HG03354 (cell line): ENCODE data around the gene SORBS1.
"Not testable (repeated sequence)": the region's sequence is repeated elsewhere in the genome, so short reads cannot be mapped to it uniquely, and the experiment has no call there.

Experiments used
- ATAC-seq: cut with Tn5 transposase; IDR thresholded peaks from one replicate; pipeline ENCODE4 v1.9.1; 2021; ENCODE audit warnings: mild to moderate bottlenecking; ENCODE audit not compliant: unreplicated experiment, poor library complexity, severe bottlenecking

Gene SORBS1

DNA sequence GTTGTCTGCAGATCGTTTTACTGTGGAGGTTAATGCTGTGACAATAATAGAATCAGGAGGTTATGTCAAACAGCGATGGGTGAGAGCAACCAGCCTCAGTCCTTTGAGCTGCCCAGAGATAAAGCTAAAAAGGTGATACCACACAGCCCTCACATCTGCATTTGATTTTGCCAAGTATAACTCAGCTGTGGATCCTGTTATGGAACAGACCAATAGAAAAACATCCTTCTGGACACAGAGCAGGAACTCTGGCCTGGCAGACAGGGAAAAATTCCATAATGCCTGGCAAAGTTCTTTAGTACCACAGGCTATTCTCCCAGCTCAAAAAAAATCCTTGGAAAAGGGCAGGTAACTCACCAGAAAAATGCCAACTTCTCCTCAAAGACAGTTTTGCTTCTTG is 183.2 kb downstream of the SORBS1 start:
- ATAC-seq: no peak

DNA sequence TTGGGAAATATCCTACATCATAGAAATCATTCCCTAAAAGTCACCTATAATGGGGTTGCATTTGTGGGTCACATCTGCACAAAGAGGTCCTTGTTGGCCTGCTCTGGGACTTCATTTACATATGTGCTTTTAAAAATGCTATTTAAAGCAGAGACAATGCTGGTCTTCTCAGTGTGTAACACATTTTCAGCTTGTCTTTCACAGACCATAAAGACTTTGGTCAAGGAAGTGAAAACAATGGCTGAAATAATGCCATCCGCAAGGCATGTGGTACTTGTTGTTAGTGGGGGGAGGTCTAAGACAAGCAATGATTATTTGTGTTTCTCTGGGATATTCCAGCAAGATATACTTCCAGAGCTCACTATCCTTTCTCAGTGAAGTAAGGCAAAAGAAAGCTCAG is 185.8 kb downstream of the SORBS1 start:
- no peak for ATAC-seq

DNA sequence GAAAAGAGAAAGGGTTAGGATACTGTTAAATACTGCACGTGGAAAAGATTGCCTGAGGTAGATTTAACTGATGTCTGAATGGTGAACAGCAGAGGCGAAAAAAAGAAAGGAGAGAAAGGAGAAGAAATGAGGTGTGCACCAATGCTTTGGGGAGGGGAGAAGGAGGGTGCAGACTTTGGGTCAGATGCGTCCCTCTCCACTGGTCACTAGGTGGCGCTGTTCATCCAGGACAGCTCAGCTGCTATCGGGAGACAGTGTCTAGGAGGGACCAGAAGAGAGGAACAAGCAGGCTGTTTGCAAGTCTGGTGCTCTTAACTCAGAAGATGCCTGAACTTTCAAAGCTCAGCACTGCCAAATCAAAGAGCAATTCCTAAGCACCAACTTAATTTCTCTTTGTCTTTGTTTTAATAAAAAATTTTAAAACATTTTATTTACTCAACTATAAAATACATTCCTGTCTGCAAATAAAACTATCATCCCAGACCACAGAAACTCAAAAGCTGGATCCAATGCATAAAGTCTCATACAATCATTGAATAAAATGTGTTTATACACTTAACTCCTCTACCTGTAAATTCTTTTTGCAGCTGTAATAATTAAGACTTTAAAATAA is 186.5 kb downstream of the SORBS1 start:
- ATAC-seq: peak; percentile 96

DNA sequence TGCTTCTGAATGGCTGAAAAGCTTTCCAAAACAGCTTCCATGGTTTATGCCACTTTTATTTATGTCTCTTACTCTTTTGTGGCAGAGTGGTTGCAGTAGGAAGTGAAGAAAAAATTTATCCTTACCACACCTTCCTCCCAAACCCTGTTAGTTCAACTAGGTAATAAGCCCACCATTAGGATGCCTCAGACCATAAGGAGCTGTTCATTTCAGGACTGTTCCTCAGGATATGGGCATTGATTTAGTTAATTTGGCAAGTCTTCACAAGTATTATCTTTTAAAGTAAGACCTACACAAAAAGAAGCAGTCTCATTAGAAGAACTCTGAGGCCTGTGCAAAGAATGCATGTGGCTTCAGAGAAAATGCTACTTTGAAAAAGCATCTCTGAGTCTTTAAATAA is 187.5 kb downstream of the SORBS1 start:
- ATAC-seq: no peak

DNA sequence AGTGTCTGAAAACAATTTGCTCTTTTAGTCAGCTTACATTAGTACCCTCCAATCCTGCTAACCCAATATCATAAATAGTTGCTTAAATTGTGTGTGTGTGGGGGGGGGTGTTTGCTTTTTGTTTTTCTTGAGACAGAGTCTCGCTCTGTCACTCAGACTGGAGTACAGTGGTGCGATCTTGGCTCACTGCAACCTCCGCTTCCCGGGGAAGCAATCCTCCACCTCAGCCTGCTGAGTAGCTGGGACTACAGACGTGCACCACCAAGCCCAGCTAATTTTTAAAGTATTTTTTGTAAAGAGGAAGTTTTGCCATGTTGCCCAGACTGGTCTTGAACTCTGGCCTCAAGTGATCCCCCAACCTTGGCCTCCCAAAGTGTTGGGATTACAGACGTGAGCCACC is 196.8 kb downstream of the SORBS1 start:
- ATAC-seq: no peak

DNA sequence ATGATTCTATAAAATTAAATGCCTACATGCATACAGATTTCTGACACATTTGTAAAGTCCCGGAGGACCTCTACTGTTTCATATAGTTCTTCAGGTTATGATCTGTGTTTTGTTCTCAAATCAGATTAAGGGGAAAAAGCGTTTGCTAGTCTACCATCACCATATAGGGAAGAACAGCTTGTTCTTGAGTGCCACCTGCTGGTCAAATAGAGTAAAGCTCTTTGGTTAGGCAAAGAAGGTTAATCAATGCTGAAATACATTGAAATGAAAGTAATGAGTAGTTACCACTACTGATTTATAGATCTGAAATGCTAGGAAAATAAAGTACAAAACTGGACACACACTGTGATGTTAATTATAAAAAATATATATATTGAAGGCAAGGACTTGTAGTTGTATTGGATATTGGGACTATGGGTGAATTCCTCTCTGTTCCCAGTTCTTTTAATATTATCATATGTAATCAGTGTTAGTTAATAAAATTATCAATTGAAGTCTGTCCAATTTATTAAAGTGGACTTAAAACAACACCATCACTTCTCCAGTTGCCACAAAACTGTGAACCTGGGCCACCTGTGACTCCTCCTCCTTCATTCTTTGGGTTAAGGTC is 197.8 kb downstream of the SORBS1 start:
- peak; percentile 83 for ATAC-seq

DNA sequence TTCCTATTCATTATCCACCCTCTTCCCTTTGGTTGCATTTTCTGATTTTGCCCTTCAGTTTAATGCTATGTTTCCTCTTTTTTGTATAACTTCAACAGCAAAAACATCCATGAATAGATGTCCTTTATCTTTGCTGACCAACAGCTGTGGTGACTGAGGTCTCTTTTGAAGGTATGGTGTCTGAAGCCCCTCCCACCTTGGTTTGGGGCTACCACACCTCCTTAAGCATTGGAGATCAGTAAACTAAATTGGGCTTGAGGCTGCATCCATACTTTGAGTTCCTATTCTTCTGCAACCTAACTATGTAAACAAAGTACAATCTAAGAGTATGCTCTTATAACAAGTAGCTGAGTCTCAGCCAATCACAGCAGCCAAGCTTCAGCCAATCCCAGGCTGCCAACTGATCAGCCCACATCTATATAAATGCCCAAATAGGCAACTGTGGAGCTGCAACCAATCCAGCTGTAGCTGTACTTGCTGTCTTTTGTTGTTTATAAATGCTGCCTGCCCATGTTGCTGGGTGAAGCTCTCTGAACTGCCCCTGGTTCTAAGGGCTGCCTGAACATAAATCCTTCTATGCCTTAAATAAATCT is 201.0 kb downstream of the SORBS1 start:
- peak; percentile 51 for ATAC-seq

DNA sequence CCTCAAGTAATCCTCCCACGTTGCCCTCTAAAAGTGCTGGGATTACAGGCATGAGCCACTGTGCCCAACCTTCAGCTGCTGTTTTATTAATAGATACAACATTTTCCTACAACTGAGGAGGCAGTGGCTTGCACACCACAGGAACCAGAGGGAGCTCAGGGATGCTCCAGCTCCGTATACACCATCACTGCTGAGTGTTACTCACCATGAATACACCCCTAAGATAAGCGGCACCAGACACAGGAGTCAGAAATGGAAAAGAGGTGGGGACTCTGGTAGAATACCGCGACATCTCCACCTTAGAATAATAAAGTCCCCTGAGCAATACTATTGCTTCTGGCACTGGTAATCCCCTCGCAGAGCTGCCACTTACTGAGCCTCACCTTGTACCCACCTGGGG is 201.7 kb downstream of the SORBS1 start:
- ATAC-seq: no peak

DNA sequence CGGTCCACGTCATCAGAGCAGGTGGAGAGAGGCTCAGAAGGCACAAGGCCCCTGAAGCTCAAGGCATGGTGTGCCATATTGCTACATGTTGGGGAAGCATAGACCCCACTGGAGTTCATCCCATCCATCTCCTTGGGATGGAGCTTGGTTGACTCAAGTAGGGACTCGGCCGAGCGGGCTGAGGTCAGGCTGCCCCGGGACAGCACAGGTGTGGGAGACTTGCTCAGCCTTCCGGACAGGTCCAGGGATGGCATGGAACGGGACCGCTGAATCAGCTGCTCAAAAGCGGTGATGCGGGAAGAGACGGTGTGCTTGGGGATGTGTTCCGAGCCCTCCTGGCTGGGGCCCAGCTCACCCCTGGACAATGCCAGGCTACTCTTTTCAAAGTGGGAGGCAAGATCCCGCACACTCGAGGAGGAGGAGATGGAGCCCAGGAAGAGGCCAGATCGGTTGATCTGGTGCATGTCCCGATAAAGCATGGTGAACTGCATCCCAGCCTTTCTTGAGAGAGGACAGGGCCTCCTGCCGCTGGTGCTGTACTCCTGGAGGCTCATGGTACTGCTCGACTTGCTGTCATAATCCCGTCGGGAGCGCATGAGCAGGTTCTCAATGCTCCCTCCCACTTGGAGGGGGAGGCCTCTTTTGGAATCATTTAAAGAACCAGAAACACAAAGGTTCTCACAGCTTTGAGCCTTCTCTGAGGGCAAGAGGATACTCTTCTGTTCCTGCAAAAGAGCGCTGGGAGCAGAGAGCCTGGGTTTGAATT is 204.8 kb downstream of the SORBS1 start:
- ATAC-seq: no peak

DNA sequence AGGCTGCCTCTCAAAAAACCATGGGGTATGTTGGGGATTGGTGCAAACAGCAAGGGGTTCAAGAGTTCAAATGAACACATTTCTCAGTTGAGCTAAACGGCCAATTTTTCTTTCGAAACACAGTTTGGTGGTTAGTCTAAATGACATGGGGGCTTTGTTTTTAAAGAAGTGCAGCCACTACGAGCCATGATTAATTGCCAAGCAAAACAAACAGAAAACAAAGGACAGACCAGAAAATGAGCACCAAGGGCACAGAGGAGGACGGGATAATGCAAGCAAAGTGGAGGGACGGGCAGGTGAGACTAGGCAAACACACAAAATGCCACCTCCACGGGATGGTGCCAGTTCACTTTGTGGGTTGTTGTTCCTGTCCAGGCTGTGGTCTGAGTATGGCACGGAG is 205.9 kb downstream of the SORBS1 start:
- no peak for ATAC-seq

DNA sequence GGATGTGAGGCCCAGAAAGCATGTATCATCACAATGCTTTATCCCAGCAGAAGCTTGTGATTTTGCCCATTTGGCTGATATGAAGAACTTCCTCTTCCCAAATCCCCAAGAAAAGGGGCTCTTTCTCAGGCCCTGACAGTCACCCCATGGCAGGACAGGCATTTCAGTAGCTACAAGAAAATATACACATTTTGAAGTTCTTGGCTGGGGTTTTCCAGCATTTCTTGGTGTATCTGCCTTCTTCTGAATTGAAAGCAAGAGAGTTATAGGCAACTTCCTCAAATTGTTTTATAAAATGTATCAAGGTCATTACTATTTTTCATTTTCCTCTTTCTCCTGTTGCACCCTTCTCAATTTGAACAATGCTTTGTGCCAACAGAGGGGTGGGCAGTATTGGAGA is 207.1 kb downstream of the SORBS1 start:
- ATAC-seq: no peak

DNA sequence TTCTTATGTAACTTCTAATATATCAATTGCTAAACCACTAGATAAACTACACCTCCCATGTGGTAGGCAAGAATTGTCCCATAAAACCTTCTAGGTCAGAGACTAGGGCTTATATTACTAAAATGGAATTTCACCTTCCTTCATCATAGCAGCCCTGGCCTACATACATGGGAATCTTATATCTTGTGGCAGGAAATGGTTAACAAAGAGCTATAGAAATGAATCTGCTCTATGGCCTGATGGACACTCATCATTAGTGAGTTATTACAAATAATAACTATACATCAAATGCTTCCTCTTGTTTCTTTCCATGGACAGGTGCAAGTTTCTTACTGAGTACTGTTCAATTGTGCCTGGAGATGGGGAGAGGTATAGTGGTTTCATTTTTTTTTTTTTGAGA is 208.0 kb downstream of the SORBS1 start:
- peak; percentile 37 for ATAC-seq

DNA sequence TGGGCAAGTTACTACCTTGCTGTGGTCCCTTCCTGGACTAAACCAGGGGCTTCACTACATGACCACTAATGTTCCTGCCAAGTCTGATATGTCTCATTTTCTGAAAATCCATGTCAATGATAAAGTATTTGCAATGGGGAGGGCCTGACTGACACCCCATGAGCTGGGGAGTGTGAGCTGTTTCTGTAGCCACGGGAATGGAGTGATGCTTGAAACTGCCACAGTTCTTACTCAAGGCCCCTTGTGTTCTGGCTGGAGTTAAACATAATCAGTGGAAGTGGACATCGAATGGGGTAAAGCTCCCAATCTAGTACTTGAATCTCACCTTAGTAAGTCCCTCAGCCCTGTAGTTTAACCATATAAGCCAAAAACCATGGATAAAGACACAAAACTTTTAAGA is 208.5 kb downstream of the SORBS1 start:
- peak; percentile 48 for ATAC-seq

DNA sequence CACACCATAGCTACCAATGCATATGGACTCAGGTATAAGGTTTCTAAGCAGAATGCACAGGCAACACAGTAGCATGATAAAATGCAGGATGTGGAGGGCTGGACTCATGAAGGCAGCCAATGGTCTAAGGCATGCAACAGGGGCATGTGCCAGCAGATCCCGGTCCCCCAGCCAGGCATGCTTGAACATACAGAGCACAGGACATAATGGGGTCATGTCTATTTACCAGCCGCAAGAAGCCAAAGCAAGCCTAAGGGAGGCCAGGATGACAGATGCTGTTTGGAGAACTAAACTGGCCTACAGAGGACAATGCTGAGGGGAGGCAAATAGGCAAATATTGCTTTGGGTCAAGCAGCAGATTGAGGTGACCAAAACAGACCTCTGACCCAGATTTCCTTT is 210.3 kb downstream of the SORBS1 start:
- no peak for ATAC-seq

DNA sequence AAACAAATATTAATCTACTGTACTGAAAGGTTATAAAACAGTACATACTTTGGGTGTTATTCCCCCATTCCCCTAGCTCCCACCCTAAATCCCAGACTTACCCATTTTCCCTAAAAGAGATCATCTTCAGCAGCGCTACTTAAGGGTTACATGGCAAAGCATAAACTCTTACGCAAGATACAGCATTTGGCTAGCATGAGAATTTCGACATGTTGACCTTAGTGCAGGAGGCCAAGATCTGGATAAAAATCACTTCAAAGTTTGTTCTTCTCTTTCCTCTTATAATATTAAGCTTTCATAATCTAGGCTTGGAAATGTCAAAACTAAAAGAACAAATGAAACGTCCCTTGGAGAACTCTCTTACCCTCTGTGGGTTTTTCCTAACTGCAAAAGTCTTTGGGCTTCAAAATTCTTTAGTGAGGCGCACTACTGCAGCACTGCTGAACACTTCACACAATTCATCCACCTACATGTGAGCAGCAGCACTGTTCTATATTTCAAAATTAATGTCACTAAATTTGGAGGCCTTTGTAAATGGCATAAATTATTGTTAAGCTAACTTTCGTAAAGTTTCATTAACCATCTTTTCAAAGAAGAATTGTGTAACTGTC is 210.8 kb downstream of the SORBS1 start:
- ATAC-seq: no peak

DNA sequence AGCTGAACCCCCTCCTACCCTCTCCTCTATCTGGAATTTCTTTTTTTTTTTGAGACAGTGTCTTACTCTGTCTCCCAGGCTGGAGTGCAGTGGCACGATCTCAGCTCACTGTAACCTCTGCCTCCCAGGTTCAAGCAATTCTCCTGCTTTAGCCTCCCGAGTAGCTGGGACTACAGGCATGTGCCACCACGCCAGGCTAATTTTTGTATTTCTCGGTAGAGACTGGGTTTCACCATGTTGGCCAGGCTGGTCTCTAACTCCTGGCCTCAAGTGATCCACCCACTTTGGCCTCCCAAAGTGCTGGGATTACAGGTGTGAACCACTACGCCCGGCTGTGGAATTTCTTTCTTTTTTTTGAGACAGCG is 213.8 kb downstream of the SORBS1 start:
- ATAC-seq: not testable (repeated sequence)

DNA sequence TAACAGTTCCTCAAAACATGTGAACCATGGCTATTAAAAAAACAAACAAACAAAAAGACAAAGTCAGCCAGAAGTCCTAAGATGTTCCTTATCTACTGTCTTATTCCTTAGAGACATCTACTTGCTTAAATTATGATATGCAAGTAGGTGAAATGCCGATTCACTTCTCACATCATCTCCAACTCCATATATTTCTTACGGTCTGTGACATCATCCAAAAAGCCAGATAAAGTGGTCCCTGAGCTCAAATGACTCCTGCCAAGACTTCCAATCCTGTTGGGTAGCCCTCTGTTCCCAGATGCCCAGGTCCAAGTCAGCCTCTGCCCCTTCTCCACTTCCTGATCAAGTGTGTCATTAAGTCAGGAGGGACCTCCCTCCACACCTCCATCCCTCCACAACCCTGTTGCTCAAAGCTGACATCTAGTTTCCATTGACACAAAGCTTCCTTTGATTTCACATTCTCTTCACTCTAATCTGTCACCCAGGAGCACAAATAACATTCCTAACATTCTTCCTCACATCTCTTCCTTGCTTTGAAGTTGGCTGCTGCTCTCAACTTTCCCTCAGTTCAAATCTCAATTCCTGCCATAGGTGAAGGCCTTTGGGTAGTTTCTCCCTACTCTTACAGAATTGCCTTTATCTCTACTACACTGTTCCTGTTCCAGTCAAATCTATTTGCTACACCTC is 214.3 kb downstream of the SORBS1 start:
- ATAC-seq: no peak

DNA sequence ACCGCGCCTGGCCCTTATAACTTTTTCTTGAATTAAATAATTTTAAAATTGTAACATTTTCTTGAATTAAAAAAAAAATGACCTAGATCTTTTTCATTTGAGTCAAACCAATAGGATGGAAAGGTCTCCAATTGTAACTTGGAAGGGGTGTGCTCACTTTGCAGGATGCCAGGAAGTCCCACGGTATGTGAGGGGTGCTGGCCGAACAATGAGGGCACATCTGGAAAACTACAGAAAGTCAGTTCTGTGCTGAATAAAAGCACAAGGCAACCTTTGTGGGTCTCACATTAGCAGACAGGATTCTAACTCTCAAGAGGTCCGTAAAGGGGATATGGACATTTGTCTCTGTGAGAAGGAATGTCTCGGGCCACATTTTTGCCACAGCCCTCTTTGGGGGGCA is 217.6 kb downstream of the SORBS1 start:
- ATAC-seq: no peak

DNA sequence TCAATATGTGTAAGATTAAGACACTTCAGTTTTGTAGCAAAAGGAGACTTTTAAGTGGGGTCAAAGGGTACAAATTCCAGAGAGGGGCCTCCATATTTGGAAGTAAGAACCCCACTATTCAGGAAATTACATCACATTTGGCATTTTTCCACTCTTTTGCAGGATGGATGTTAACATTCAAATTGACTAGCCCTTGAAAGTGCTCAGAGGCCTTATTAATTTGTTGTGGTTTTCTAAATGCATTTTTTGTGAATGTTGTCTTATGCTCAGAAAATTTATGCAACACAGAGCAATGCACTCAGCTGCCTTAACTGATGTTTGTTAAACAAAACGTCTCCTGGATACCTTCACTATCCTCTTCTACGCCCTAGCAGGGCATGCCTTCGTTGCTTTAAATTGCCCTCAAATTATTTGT is 219.4 kb downstream of the SORBS1 start:
- no peak for ATAC-seq

DNA sequence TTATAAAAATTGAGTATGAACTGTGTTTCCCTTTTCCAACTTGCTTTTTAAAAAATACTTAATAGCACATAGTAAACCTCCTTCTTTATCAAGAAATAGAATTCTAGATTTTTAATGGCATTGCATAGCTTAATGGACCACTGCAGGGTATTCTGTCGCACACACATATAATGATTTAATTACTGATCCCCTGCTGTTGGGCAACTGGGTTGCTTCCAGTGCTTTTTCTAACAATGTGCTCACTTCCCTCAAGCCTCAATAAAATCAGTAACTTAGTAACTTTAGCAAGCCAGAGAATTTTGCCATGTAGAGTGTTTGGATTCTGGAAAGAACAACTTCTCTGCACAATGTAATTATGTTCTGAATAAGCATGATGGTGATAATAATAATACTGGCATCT is 221.3 kb downstream of the SORBS1 start:
- no peak for ATAC-seq
